K562 (cell line): Measurements from ENCODE around the gene SLC37A3. TPM values are rescaled to one million over a fixed set of nuclear protein-coding genes. Genes with fewer than 3 reads are reported as not detected.

Source experiments
- ATAC-seq: fragments of 200-7000 bp; cut with Tn5 transposase; 3 replicates; pipeline ENCODE4 v1.9.1; 2020; ENCODE audit warnings: moderate library complexity
- BruUV-seq: library from RNA; stranded (reverse); fragments of 400-500 nt; replicated peaks from 2 replicates; lab custom pipeline; 2021; lab: Mats Ljungman, UMichigan
- CTCF ChIA-PET: fragments of 300-600 bp; formaldehyde crosslinking; extraction: SDS; loops from one replicate; lab custom pipeline; 2021; ENCODE audit warnings: low intra/inter-chr PET ratio; lab: Yijun Ruan, JAX
- POLR2A ChIA-PET: fragments of 300-600, 350-650 bp; sonication (Branson Sonifier 250); formaldehyde crosslinking; extraction: SDS; loops from one replicate; lab custom pipeline; 2021; ENCODE audit warnings: antibody characterized with exemption, inconsistent platforms; lab: Yijun Ruan, JAX
- DNase-seq, 4 experiments: peaks; one replicate each; pipeline versions ENCODE4 v3.0.0 to v3.0.0-alpha.2; 2011 to 2018; ENCODE audit warnings: low spot score in 3 of 4, mixed read lengths in 3 of 4; ENCODE audit errors: extremely low read depth in 1 of 4
- FAIRE-seq: peaks from 2 replicates; lab custom pipeline; 2011; peaks lifted over from hg19 to GRCh38; lab: Jason Lieb, UNC
- H2AFZ ChIP-seq: 2 replicates; pipeline ENCODE4 v1.6.0; 2011; ENCODE audit warnings: low read depth, low read length, control low read depth, inconsistent platforms
- H3K27ac ChIP-seq: fragments of 200-600 bp; 3 replicates; pipeline ENCODE4 v1.8.0; 2011; ENCODE audit warnings: low read depth, mild to moderate bottlenecking, control low read depth, inconsistent platforms, low read length, moderate library complexity, mixed read lengths; ENCODE audit errors: extremely low read depth
- H3K27me3 ChIP-seq, 2 experiments: fragments of 300-600 bp in 1 of 2; 2 replicates in 1 of 2; 3 replicates in 1 of 2; pipeline versions ENCODE4 v1.6.0 to v1.8.0; 2011; ENCODE audit warnings: inconsistent platforms in 2 of 2, low read length in 2 of 2, mild to moderate bottlenecking in 1 of 2, mixed read lengths in 1 of 2, moderate library complexity in 1 of 2; ENCODE audit not compliant: control insufficient read depth in 2 of 2, insufficient read depth in 2 of 2
- H3K36me3 ChIP-seq: fragments of 300-600 bp; 3 replicates; pipeline ENCODE4 v1.8.0; 2011; ENCODE audit warnings: mild to moderate bottlenecking, low read length, inconsistent platforms; ENCODE audit not compliant: control insufficient read depth, insufficient read depth
- H3K4me1 ChIP-seq, 2 experiments: fragments of 200-600 bp in 1 of 2; replicated peaks in 1 of 2; 2 replicates in 1 of 2; 3 replicates in 1 of 2; pipeline versions ENCODE4 v1.5.1 to v1.8.0; 2011; ENCODE audit warnings: inconsistent platforms in 2 of 2, low read length in 2 of 2, mild to moderate bottlenecking in 1 of 2, mixed read lengths in 1 of 2, moderate library complexity in 1 of 2; ENCODE audit not compliant: control insufficient read depth in 2 of 2, insufficient read depth in 2 of 2
- H3K4me2 ChIP-seq: 2 replicates; pipeline ENCODE4 v1.6.1; 2011; ENCODE audit warnings: low read length, control low read depth, inconsistent platforms, mixed read lengths; ENCODE audit not compliant: insufficient read depth
- H3K4me3 ChIP-seq: fragments of 200-600 bp; sonication (generic), shearing (Covaris generic); 2 replicates; pipeline ENCODE4 v1.5.1; 2016; ENCODE audit warnings: control low read depth, inconsistent platforms
- H3K79me2 ChIP-seq: fragments of 200-600 bp; 3 replicates; pipeline ENCODE4 v1.8.0; 2011; ENCODE audit warnings: low read length, inconsistent platforms; ENCODE audit not compliant: control insufficient read depth, insufficient read depth
- H3K9ac ChIP-seq, 2 experiments: 2 replicates each; pipeline versions ENCODE4 v1.6.0 to v1.6.1; 2011; ENCODE audit warnings: low read depth in 2 of 2, low read length in 2 of 2, control low read depth in 1 of 2, inconsistent platforms in 1 of 2, mild to moderate bottlenecking in 1 of 2, mixed read lengths in 1 of 2; ENCODE audit not compliant: insufficient read depth in 1 of 2
- H3K9me1 ChIP-seq: one replicate; pipeline ENCODE4 v1.6.0; 2011; ENCODE audit warnings: inconsistent platforms, mild to moderate bottlenecking, low read length, moderate library complexity; ENCODE audit not compliant: control insufficient read depth, insufficient read depth
- H3K9me3 ChIP-seq: replicated peaks from 2 replicates; pipeline ENCODE4 v1.5.1; 2011; ENCODE audit warnings: low read depth, low read length, inconsistent platforms; ENCODE audit not compliant: control insufficient read depth, insufficient read depth
- H4K20me1 ChIP-seq: replicated peaks from 2 replicates; pipeline ENCODE4 v1.6.1; 2011; ENCODE audit warnings: low read length, inconsistent platforms, mixed read lengths; ENCODE audit not compliant: control insufficient read depth, insufficient read depth
- BRF1 ChIP-seq: IDR thresholded peaks from 3 replicates; pipeline ENCODE4 v1.6.1; 2011; ENCODE audit warnings: borderline replicate concordance, mild to moderate bottlenecking; ENCODE audit not compliant: insufficient read length; ENCODE audit errors: extremely low read depth
- CBFB ChIP-seq: sonication (generic); formaldehyde crosslinking; IDR thresholded peaks from 2 replicates; pipeline ENCODE4 v1.4.0; 2020; ENCODE audit warnings: mild to moderate bottlenecking, missing genetic modification reagents
- CEBPB ChIP-seq: fragments of 450-650 bp; IDR thresholded peaks from 2 replicates; pipeline ENCODE4 v1.6.1; 2016; ENCODE audit warnings: missing genetic modification characterization, missing compliant biosample characterization
- EGR1 ChIP-seq: fragments of 450-650 bp; conservative IDR thresholded peaks from 2 replicates; pipeline ENCODE4 v1.6.1; 2017; ENCODE audit warnings: mild to moderate bottlenecking
- HLTF ChIP-seq: fragments of 450-650 bp; IDR thresholded peaks from 2 replicates; pipeline ENCODE4 v1.6.1; 2016
- HNRNPLL ChIP-seq: fragments of 200-400 bp; formaldehyde crosslinking; IDR thresholded peaks from 2 replicates; pipeline ENCODE4 v1.6.1; 2017; ENCODE audit warnings: low read length, low read depth, mild to moderate bottlenecking; ENCODE audit not compliant: poor library complexity, severe bottlenecking
- MTA1 ChIP-seq: fragments of 450-650 bp; IDR thresholded peaks from 2 replicates; pipeline ENCODE4 v1.6.1; 2017; ENCODE audit warnings: borderline replicate concordance
- PHF20 ChIP-seq: fragments of 450-650 bp; IDR thresholded peaks from 2 replicates; pipeline ENCODE4 v1.6.1; 2018; ENCODE audit not compliant: partially characterized antibody
- PREB ChIP-seq: sonication (generic); formaldehyde crosslinking; IDR thresholded peaks from 2 replicates; pipeline ENCODE4 v1.8.1; 2023; ENCODE audit warnings: mild to moderate bottlenecking, missing genetic modification reagents
- SRSF9 ChIP-seq: fragments of 200-400 bp; formaldehyde crosslinking; IDR thresholded peaks from 2 replicates; pipeline ENCODE4 v1.6.1; 2017; ENCODE audit warnings: low read depth, low read length, borderline replicate concordance
- ZBTB11 ChIP-seq, 3 experiments: fragments of 200-800 bp in 1 of 3; fragments of 250-450 bp in 1 of 3; fragments of 450-650 bp in 1 of 3; sonication (Bioruptor Pico) in 1 of 3; sonication (Bioruptor generic) in 1 of 3; formaldehyde crosslinking in 1 of 3; IDR thresholded peaks; 2 replicates each; pipeline versions ENCODE4 v1.6.1 to v1.8.0; 2016 to 2022; ENCODE audit warnings: mild to moderate bottlenecking in 2 of 3, missing genetic modification characterization in 2 of 3, missing compliant biosample characterization in 1 of 3, moderate library complexity in 1 of 3
- ZBTB12 ChIP-seq: fragments of 250-450 bp; sonication (Bioruptor Pico); IDR thresholded peaks from 2 replicates; pipeline ENCODE4 v1.4.0; 2020
- WGBS: fragments of 100-300 bp; shearing (Covaris generic); methylation state at CpG from one replicate; pipeline ENCODE4 v1.1.6; 2016; ENCODE audit warnings: low coverage, mixed read lengths; ENCODE audit not compliant: insufficient coverage; ENCODE audit errors: missing lambda C conversion rate; 5-methylcytosine and 5-hydroxymethylcytosine counted together
- in situ Hi-C: fragments of 300-500 bp; cut with MboI; formaldehyde crosslinking; loops from 4 replicates; pipeline ENCODE4 v1.15.0; 2018; ENCODE audit warnings: inconsistent platforms, mixed read lengths
- intact Hi-C: fragments of 100-400 bp; cut with micrococcal nuclease; formaldehyde crosslinking; loops from 2 replicates; pipeline ENCODE4 v1.14.2; 2022
- polyA plus RNA-seq, 8 experiments: library from polyadenylated mRNA; depleted of rRNA in 4 of 8; stranded (reverse) in 5 of 8; unstranded in 3 of 8; fragments of >200 nt; fragmentation: Nextera tagmentation in 2 of 8; fragmentation: Illumina TruSeq in 1 of 8; extraction: Ambion mirVana in 2 of 8; extraction: Trizol in 1 of 8; gene quantifications; 2 replicates each; pipeline versions ENCODE4 v1.2.1 to v1.2.3, GENCODE V29; 2011 to 2014; ENCODE audit warnings: inconsistent platforms in 1 of 8, missing spikeins in 1 of 8
- total RNA-seq, 7 experiments: library from RNA; depleted of rRNA in 6 of 7; stranded (reverse); fragments of >200 nt in 6 of 7; fragmentation: Illumina TruSeq in 2 of 7; extraction: Trizol in 2 of 7; gene quantifications; 2 replicates each; pipeline versions ENCODE4 v1.2.1 to v1.2.3, GENCODE V29; 2011 to 2021; ENCODE audit warnings: low replicate concordance in 1 of 7

SLC37A3 gene
- total and polyA plus RNA-seq, 9 of the 15 experiments (the other 6 are each of a cell fraction or from before 2014, with no cell fraction given), result 11.7 to 59.1 (median 26.8) TPM

GRCh38 chr7:140402178-140402835, 4.0 kb upstream of the SLC37A3 start:
- in situ Hi-C loops (no loop called here), intact Hi-C loops (loop anchor here (5.0 kb wide), 1 partner anchor 40 kb away; no protein-coding TSS in a partner anchor)
- Histone ChIP-seq H3K9me3 (no peaks in the 10 kb centered on the region), H2AFZ (peak overlapping the region; percentile 52), H3K9me1 (no peaks in the 10 kb centered on the region), H3K9ac (no peak overlapping the region), H3K36me3 (no peaks in the 10 kb centered on the region), H3K4me3 (no peak overlapping the region), H3K79me2 (peaks cover 10% of the 10 kb centered on the region), H3K27me3 (no peaks in the 10 kb centered on the region; a peak in 1 of 5 replicates), H3K4me2 (no peak overlapping the region), H3K4me1 (peaks cover 16 to 25% of the 10 kb centered on the region in 2 experiments; a peak in 4 of 5 replicates), H4K20me1 (no peaks in the 10 kb centered on the region), H3K27ac (no peak overlapping the region)
- no peak for DNase-seq
- BruUV-seq, result no TSS peak
- ChIA-PET POLR2A (interaction anchor here (0.7 kb wide), 1 partner anchor 14 kb away, joined by 3 read pairs; no protein-coding TSS in a partner anchor), CTCF (interaction anchor here (0.5 to 0.7 kb wide), 3 partner anchors 582 to 1463 kb away, joined by 3 to 7 read pairs (median 5); no protein-coding TSS in a partner anchor)
- ATAC-seq, result no peak
- FAIRE-seq, result no peak
- 12% methylated on average over 2 of the region's 2 CpGs for WGBS
- no peak for TF ChIP-seq CBFB
- no peak for TF ChIP-seq ZBTB12 (CRISPR knock-in tag)
- TF ChIP-seq ZBTB11 (CRISPR knock-in tag; IDR thresholded peaks at IDR 0.05), result no peak
- no peak for TF ChIP-seq HNRNPLL
- TF ChIP-seq CEBPB, result peak; percentile 38; the same call in 1 of the 2 replicates
- no peak for TF ChIP-seq EGR1
- no peak for TF ChIP-seq MTA1
- no peak for TF ChIP-seq SRSF9
- no peak for TF ChIP-seq PHF20
- TF ChIP-seq BRF1, result no peak
- no peak for TF ChIP-seq PREB (CRISPR knock-in tag)
- TF ChIP-seq HLTF, result no peak
